Spleen (tissue), 11 donors: ENCODE measurements around the gene PDZD2. TPM values are rescaled to one million over a fixed set of nuclear protein-coding genes. Genes with fewer than 3 reads are reported as not detected.

Experiments used
- DNase-seq: peaks from one replicate; pipeline ENCODE4 v3.0.0-alpha.2; 2020
- H3K27ac ChIP-seq, 8 donors: fragments of 200-600 bp; sonication (generic) in 7 of 8; 1 replicate in 4 of 8; 2 replicates in 4 of 8; pipeline versions ENCODE4 v1.5.0 to v1.8.0; 2016 to 2021; ENCODE audit warnings: inconsistent platforms in 4 of 8, mild to moderate bottlenecking in 4 of 8, moderate library complexity in 1 of 8
- H3K27me3 ChIP-seq, 7 donors: fragments of 200-600 bp; sonication (generic) in 6 of 7; replicated peaks in 1 of 7; 1 replicate in 4 of 7; 2 replicates in 3 of 7; pipeline versions ENCODE4 v1.5.0 to v1.8.0; 2016 to 2021; ENCODE audit warnings: inconsistent platforms in 3 of 7, mild to moderate bottlenecking in 1 of 7
- H3K36me3 ChIP-seq, 6 donors: fragments of 200-600 bp; sonication (generic) in 5 of 6; 1 replicate in 4 of 6; 2 replicates in 2 of 6; pipeline versions ENCODE4 v1.5.0 to v1.8.0; 2016 to 2021; ENCODE audit warnings: inconsistent platforms in 2 of 6
- H3K4me1 ChIP-seq, 6 donors: fragments of 200-600 bp; sonication (generic) in 5 of 6; 1 replicate in 3 of 6; 2 replicates in 3 of 6; pipeline versions ENCODE4 v1.5.0 to v1.8.0; 2016 to 2021; ENCODE audit warnings: inconsistent platforms in 3 of 6
- H3K4me3 ChIP-seq, 8 donors: fragments of 200-600 bp; sonication (generic) in 7 of 8; 1 replicate in 4 of 8; 2 replicates in 4 of 8; pipeline versions ENCODE4 v1.5.0 to v1.8.0; 2016 to 2021; ENCODE audit warnings: inconsistent platforms in 4 of 8, mild to moderate bottlenecking in 4 of 8, moderate library complexity in 2 of 8
- H3K9me3 ChIP-seq, 8 donors: fragments of 200-600 bp; sonication (generic) in 7 of 8; 1 replicate in 4 of 8; 2 replicates in 4 of 8; pipeline versions ENCODE4 v1.5.0 to v1.8.0; 2016 to 2021; ENCODE audit warnings: inconsistent platforms in 4 of 8
- POLR2A ChIP-seq, 3 donors: fragments of 450-650 bp; IDR thresholded peaks; one replicate each; pipeline ENCODE4 v1.5.1; 2017; ENCODE audit warnings: antibody characterized with exemption in 3 of 3, mild to moderate bottlenecking in 1 of 3
- POLR2AphosphoS5 ChIP-seq, 3 donors: sonication (generic); formaldehyde crosslinking; IDR thresholded peaks; one replicate each; pipeline ENCODE4 v1.5.1; 2017; ENCODE audit warnings: antibody characterized with exemption in 3 of 3
- WGBS, 5 donors: extraction: QIAGEN DNeasy Blood & Tissue Kit in 3 of 5; methylation state at CpG; one replicate each; pipeline versions ENCODE4 v1.1.5 to v1.1.7; 2013 to 2018; 5-methylcytosine and 5-hydroxymethylcytosine counted together
- intact Hi-C: fragments of 100-400 bp; cut with DNase I; formaldehyde crosslinking; loops from one replicate; pipeline ENCODE4 v1.15.0; 2023; ENCODE audit warnings: low total_unique reads
- polyA plus RNA-seq, 3 donors: library from polyadenylated mRNA; stranded (reverse); fragments of 200-250 nt; gene quantifications; one replicate each; pipeline ENCODE4 v1.2.1, GENCODE V29; 2013
- total RNA-seq, 7 donors: library from RNA; depleted of rRNA in 3 of 7; stranded (reverse); fragments of >200 nt in 3 of 7; fragmentation: NEBNext Ultra II Directional in 4 of 7; extraction: Animal tissue kit (Norgen Biotek cat#: 25700) in 4 of 7; gene quantifications; one replicate each; pipeline versions ENCODE4 v1.1.0 to v1.2.1, GENCODE V29; 2016 to 2021
- TF ChIP-seq, protein P1 (sequence below), 11 experiments: fragments of 200-600 bp in 7 of 11; fragments of 450-650 bp in 4 of 11; sonication (generic) in 4 of 11; IDR thresholded peaks in 8 of 11; conservative IDR thresholded peaks in 3 of 11; 1 replicate in 7 of 11; 2 replicates in 4 of 11; pipeline versions ENCODE4 v1.4.0 to v1.8.0; 2016 to 2021; ENCODE audit warnings: antibody characterized with exemption in 11 of 11, inconsistent platforms in 4 of 11, mild to moderate bottlenecking in 1 of 11
- donor health status: healthy with polysubstance abuse.
- donor health status: DM: no; HTN: no; CAD: no; lungs with moderate emphysema.
- donor health status: DM: no; HTN: no; CAD: no.
- donor health status: Bipolar disorder and iron deficiency.
- donor health status: healthy.
- donor health status: DM: no; HTN: no; CAD: no.
- donor health status: DM: yes; HTN: yes; CAD: no.

The PDZD2 gene
- total and polyA plus RNA-seq, 10 donors: 0.09 to 4.7 (median 2.4) TPM

DNA sequence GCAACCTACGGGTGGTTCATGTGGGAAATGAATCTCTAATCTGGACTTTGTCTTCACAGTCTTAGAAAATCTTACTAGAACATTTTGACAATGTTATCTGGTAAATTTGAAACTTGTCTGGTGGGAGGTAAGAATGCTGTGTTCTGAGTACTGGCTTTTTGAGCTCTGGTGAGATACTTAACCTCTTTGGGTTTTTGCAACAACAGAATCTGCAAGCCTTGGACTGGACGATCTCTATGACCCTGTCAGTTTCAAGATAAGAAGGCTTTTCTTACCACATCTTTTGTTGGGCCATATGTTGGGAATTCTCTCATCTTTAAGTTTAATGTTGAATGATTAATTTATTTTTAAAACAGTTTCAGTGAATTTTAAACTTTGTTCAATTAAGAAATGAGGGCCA is 422.3 kb downstream of the PDZD2 start:
- Histone ChIP-seq H3K9me3 (no peaks in the 10 kb centered on the region), H3K4me3 (no peak overlapping the region), H3K27ac (no peak overlapping the region), H3K27me3 (no peaks in the 10 kb centered on the region), H3K36me3 (no peaks in the 10 kb centered on the region), H3K4me1 (no peaks in the 10 kb centered on the region)
- WGBS, 5 donors: 62 to 95% (median 90%) methylated on average over 2 of the region's 2 CpGs
- intact Hi-C loops: no loop called here
- no peak for TF ChIP-seq POLR2AphosphoS5 (IDR thresholded peaks at IDR 0.05)
- no peak for TF ChIP-seq POLR2A (IDR thresholded peaks at IDR 0.05)
- TF ChIP-seq, protein P1, sequence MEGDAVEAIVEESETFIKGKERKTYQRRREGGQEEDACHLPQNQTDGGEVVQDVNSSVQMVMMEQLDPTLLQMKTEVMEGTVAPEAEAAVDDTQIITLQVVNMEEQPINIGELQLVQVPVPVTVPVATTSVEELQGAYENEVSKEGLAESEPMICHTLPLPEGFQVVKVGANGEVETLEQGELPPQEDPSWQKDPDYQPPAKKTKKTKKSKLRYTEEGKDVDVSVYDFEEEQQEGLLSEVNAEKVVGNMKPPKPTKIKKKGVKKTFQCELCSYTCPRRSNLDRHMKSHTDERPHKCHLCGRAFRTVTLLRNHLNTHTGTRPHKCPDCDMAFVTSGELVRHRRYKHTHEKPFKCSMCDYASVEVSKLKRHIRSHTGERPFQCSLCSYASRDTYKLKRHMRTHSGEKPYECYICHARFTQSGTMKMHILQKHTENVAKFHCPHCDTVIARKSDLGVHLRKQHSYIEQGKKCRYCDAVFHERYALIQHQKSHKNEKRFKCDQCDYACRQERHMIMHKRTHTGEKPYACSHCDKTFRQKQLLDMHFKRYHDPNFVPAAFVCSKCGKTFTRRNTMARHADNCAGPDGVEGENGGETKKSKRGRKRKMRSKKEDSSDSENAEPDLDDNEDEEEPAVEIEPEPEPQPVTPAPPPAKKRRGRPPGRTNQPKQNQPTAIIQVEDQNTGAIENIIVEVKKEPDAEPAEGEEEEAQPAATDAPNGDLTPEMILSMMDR (IDR thresholded peaks at IDR 0.05 in 8 of 11, conservative IDR thresholded peaks at IDR 0.05 in 3 of 11): no peak
- DNase-seq: no peak

DNA sequence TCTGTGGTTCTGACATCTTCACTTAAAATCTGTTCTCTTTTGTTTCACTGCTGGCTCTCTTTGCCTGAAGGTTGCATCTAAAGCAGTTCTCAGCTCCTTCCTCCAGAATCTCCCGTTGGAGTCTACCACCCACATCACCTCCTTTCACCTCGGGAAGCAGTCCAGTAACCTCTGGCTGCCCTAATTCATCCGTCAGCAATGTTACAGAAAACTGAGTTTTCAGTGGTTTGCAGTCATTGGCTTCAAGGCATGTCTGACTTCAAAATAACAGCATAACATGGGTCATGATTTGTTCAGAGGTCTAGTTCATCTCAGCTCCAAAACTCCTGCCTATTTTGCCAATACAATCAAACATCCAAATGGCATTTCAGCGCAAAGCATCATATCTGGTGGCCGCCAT is 427.5 kb downstream of the PDZD2 start:
- Histone ChIP-seq H3K27me3 (no peaks in the 10 kb centered on the region), H3K36me3 (no peaks in the 10 kb centered on the region), H3K4me1 (no peaks in the 10 kb centered on the region), H3K4me3 (no peak overlapping the region), H3K27ac (no peak overlapping the region), H3K9me3 (no peaks in the 10 kb centered on the region)
- 82 to 92% (median 85%) methylated on average over 5 of the region's 5 CpGs for WGBS, 5 donors
- intact Hi-C loops: no loop called here
- DNase-seq: no peak
- TF ChIP-seq POLR2AphosphoS5 (IDR thresholded peaks at IDR 0.05) (no peak), POLR2A (IDR thresholded peaks at IDR 0.05) (no peak)
- TF ChIP-seq, protein P1 (IDR thresholded peaks at IDR 0.05 in 8 of 11, conservative IDR thresholded peaks at IDR 0.05 in 3 of 11): no peak

DNA sequence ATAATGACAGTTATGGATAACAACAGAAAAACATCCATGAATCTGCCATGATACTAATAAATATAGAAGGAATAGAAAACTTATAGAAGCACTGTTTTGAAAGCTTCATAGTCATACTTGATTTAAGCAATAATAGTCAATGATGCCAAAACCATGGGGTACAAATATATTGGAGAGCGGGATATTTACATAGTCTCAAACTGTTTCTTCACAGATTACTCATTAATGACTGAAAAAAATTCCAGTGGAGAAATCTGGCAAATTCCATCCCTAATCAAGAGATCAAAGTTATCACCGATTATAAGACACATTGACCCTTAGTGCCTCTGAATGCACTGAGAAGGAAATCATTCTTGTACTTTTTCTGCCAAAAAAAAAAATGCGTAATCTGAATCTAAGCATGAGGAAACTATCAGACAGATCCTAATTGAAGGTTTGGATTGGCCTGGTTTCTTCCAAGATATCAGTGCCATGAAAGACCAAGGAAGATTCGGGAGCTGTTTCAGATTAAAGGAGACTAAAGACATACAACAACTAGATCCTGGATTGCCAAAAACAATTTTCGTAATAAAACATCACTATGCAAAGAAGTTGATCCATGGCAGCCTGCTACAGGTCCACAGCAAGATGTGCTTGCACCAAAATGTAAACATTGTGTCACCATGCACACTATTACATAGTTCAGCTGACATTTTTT is 429.0 kb downstream of the PDZD2 start:
- no peaks in the 10 kb centered on the region for H3K36me3 ChIP-seq
- 88 to 96% (median 93%) methylated on average over 5 of the region's 5 CpGs for WGBS, 5 donors

DNA sequence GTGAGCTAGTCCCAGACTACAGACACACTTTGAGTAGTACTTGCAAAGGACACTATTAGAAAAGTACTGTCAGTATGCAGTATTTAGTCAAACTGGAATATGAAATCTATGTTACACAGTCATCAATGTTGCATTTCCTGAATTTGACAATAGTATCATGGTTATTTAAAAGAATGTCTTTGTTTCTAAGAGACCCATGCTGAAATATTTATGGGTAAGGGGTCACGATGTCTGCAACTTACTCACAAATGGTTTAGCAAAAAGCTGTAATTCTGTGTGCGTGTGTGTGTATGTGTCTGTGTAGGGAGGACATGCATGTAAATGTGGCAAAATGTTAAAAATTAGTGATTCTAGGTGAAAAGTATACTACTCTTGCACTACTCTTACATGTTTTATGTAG is 429.6 kb downstream of the PDZD2 start:
- no peaks in the 10 kb centered on the region for H3K27me3 ChIP-seq
- H3K27ac ChIP-seq: no peak overlapping the region
- WGBS, 5 donors: 51 to 97% (median 76%) methylated on average over 2 of the region's 2 CpGs
- DNase-seq: no peak
- H3K4me1 ChIP-seq: no peaks in the 10 kb centered on the region
- TF ChIP-seq, protein P1 (IDR thresholded peaks at IDR 0.05 in 8 of 11, conservative IDR thresholded peaks at IDR 0.05 in 3 of 11): no peak
- TF ChIP-seq POLR2A (IDR thresholded peaks at IDR 0.05) (no peak), POLR2AphosphoS5 (IDR thresholded peaks at IDR 0.05) (no peak)
- H3K36me3 ChIP-seq: no peaks in the 10 kb centered on the region
- H3K4me3 ChIP-seq: no peak overlapping the region
- no peaks in the 10 kb centered on the region for H3K9me3 ChIP-seq
- intact Hi-C loops: no loop called here

More for the DNA sequence above, 429.0 kb downstream of the PDZD2 start:
- H3K4me3 ChIP-seq: no peak overlapping the region
- intact Hi-C loops: no loop called here
- TF ChIP-seq POLR2A (IDR thresholded peaks at IDR 0.05): no peak
- no peak for TF ChIP-seq POLR2AphosphoS5 (IDR thresholded peaks at IDR 0.05)
- TF ChIP-seq, protein P1 (IDR thresholded peaks at IDR 0.05 in 8 of 11, conservative IDR thresholded peaks at IDR 0.05 in 3 of 11): no peak
- H3K4me1 ChIP-seq: no peaks in the 10 kb centered on the region
- DNase-seq: no peak
- no peaks in the 10 kb centered on the region for H3K9me3 ChIP-seq
- H3K27ac ChIP-seq: no peak overlapping the region
- H3K27me3 ChIP-seq: no peaks in the 10 kb centered on the region
